HepG2 (cell line): ENCODE data around the gene FNDC8. TPM values are rescaled to one million over a fixed set of nuclear protein-coding genes. Genes with fewer than 3 reads are reported as not detected.

ENCODE experiments used
- CHD2 ChIP-seq: IDR thresholded peaks from 2 replicates; pipeline ENCODE4 v1.6.1; 2011; ENCODE audit warnings: low read depth, low read length, improper control_type of control experiment
- ELF4 ChIP-seq: sonication (generic); formaldehyde crosslinking; IDR thresholded peaks from 2 replicates; pipeline ENCODE4 v1.5.0; 2020; ENCODE audit warnings: missing genetic modification reagents, mild to moderate bottlenecking, moderate library complexity, borderline replicate concordance
- FOXK1 ChIP-seq: sonication (generic); formaldehyde crosslinking; IDR thresholded peaks from 2 replicates; pipeline ENCODE4 v1.4.0; 2020; ENCODE audit warnings: low read depth, missing genetic modification reagents, borderline replicate concordance
- JUNB ChIP-seq: sonication (generic); formaldehyde crosslinking; IDR thresholded peaks from 2 replicates; pipeline ENCODE4 v1.8.0; 2022; ENCODE audit warnings: missing genetic modification reagents, mild to moderate bottlenecking, borderline replicate concordance
- MED13 ChIP-seq: sonication (generic); formaldehyde crosslinking; IDR thresholded peaks from 2 replicates; pipeline ENCODE4 v1.5.0; 2020; ENCODE audit warnings: missing genetic modification reagents
- MEIS1 ChIP-seq: sonication (generic); formaldehyde crosslinking; IDR thresholded peaks from 2 replicates; pipeline ENCODE4 v1.9.0; 2021; ENCODE audit warnings: mild to moderate bottlenecking, missing genetic modification reagents, moderate library complexity, borderline replicate concordance
- NONO ChIP-seq, 2 experiments: fragments of 450-650 bp in 1 of 2; sonication (generic) in 1 of 2; formaldehyde crosslinking in 1 of 2; IDR thresholded peaks in 1 of 2; conservative IDR thresholded peaks in 1 of 2; 2 replicates each; pipeline versions ENCODE4 v1.6.1 to v1.8.0; 2017 to 2022; ENCODE audit warnings: mild to moderate bottlenecking in 1 of 2, missing genetic modification reagents in 1 of 2, moderate library complexity in 1 of 2
- RAD51 ChIP-seq: fragments of 450-650 bp; IDR thresholded peaks from 2 replicates; pipeline ENCODE4 v1.6.1; 2016; ENCODE audit warnings: borderline replicate concordance
- RBM39 ChIP-seq: fragments of 200-400 bp; formaldehyde crosslinking; IDR thresholded peaks from one replicate; pipeline ENCODE4 v1.6.1; 2018; ENCODE audit warnings: antibody characterized with exemption, mild to moderate bottlenecking, low read depth, low read length; ENCODE audit not compliant: poor library complexity, severe bottlenecking
- SETDB1 ChIP-seq: sonication (generic); formaldehyde crosslinking; IDR thresholded peaks from 2 replicates; pipeline ENCODE4 v1.5.1; 2020; ENCODE audit warnings: missing genetic modification reagents, mild to moderate bottlenecking, borderline replicate concordance
- SIN3A ChIP-seq: IDR thresholded peaks from 2 replicates; pipeline ENCODE4 v1.6.1; 2011; ENCODE audit warnings: low read depth, mild to moderate bottlenecking, control low read depth, low read length, borderline replicate concordance
- SP4 ChIP-seq: sonication (generic); formaldehyde crosslinking; IDR thresholded peaks from 2 replicates; pipeline ENCODE4 v1.8.1; 2023; ENCODE audit warnings: mild to moderate bottlenecking, missing genetic modification reagents
- ZFP90 ChIP-seq: sonication (generic); formaldehyde crosslinking; IDR thresholded peaks from 2 replicates; pipeline ENCODE4 v1.8.0; 2022; ENCODE audit warnings: missing genetic modification reagents, mild to moderate bottlenecking, inconsistent platforms, borderline replicate concordance
- ZNF124 ChIP-seq: sonication (generic); formaldehyde crosslinking; IDR thresholded peaks from 2 replicates; pipeline ENCODE4 v1.4.0; 2020; ENCODE audit warnings: missing genetic modification reagents
- ZNF3 ChIP-seq: IDR thresholded peaks from 2 replicates; pipeline ENCODE4 v1.7.0; 2017; ENCODE audit warnings: inconsistent platforms
- ZNF414 ChIP-seq: sonication (generic); formaldehyde crosslinking; IDR thresholded peaks from 2 replicates; pipeline ENCODE4 v1.5.0; 2020; ENCODE audit warnings: missing genetic modification reagents
- ZNF501 ChIP-seq: sonication (generic); formaldehyde crosslinking; IDR thresholded peaks from 2 replicates; pipeline ENCODE4 v1.5.1; 2020; ENCODE audit warnings: mild to moderate bottlenecking, moderate library complexity, missing genetic modification reagents
- ZNF792 ChIP-seq: IDR thresholded peaks from 2 replicates; pipeline ENCODE4 v1.6.1; 2016
- ZZZ3 ChIP-seq: sonication (generic); formaldehyde crosslinking; IDR thresholded peaks from 2 replicates; pipeline ENCODE4 v1.4.0; 2020; ENCODE audit warnings: missing genetic modification reagents, mild to moderate bottlenecking, borderline replicate concordance
- polyA plus RNA-seq, 8 experiments: library from polyadenylated mRNA; depleted of rRNA in 3 of 8; stranded (reverse) in 7 of 8; unstranded in 1 of 8; fragments of >200 nt; fragmentation: Illumina TruSeq in 4 of 8; extraction: Trizol in 4 of 8; gene quantifications; 2 replicates each; pipeline versions ENCODE4 v1.2.1 to v1.2.3, GENCODE V29; 2011 to 2016; ENCODE audit warnings: low read depth in 4 of 8, missing spikeins in 1 of 8, mixed read lengths in 1 of 8; ENCODE audit not compliant: insufficient read depth in 1 of 8
- total RNA-seq, 5 experiments: library from RNA; depleted of rRNA; stranded (reverse); fragments of >200 nt; fragmentation: Illumina TruSeq; extraction: Trizol; gene quantifications; 2 replicates each; pipeline ENCODE4 v1.2.3, GENCODE V29; 2016; ENCODE audit warnings: low read depth in 1 of 5
- TF ChIP-seq, protein P1 (sequence below): sonication (generic); formaldehyde crosslinking; IDR thresholded peaks from 2 replicates; pipeline ENCODE4 v1.4.0; 2020; ENCODE audit warnings: missing genetic modification reagents
- TF ChIP-seq, protein P2 (sequence below): IDR thresholded peaks from 2 replicates; pipeline ENCODE4 v1.6.1; 2016; ENCODE audit warnings: missing compliant biosample characterization, missing genetic modification reagents, borderline replicate concordance
- TF ChIP-seq, protein P3 (sequence below): IDR thresholded peaks from 2 replicates; pipeline ENCODE4 v1.6.1; 2016; ENCODE audit warnings: low read depth, borderline replicate concordance
- TF ChIP-seq, protein P4 (sequence below): sonication (generic); formaldehyde crosslinking; conservative IDR thresholded peaks from 2 replicates; pipeline ENCODE4 v1.8.0; 2022; ENCODE audit warnings: missing genetic modification reagents

Gene FNDC8
- total and polyA plus RNA-seq, 2 of the 13 experiments (the other 11 are each of a cell fraction or from before 2014, with no cell fraction given) = not detected

DNA sequence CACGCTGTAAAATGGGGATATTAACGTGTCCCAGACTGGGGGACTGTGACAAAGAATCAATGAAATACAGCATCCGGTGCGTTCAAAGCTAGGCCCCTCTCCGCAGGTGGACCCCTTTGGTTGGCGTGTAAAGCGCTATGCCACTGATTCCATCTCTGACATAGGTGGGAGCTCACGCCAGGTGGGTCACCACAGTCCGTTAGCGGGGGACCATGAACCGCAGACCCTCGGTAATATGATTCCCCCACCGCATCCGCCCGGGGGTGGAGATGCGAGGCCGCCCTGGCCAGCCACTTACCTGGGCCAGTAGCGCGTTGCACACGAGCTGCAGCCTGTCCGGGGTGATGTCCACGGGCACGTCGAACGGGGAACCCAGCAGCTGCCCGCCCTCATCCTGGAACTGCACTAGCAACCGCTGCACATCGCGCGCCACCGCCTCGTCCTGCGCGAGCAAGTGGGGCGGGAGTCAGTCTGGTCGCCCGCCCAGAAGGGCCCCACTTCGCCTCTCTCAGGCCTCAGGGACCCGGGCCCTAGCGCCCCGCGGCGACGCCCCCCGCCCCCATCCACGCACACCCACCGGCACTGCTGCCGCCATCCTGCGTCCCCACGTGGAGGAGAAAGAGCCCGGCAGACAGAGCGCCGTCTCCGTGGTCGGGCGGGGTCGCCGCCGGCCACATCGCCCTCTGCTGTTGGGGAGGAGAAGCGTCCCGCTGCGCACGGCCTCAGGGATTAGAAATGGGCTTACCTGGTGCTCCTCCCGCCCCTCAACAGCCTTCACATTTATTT lies 20.5 kb downstream of the FNDC8 start, which contains the start of gene NLE1 (continued):
- peak; percentile 97; the same call in 1 of the 2 replicates for TF ChIP-seq SIN3A
- TF ChIP-seq NONO (IDR thresholded peaks at IDR 0.05) = no peak
- TF ChIP-seq NONO (CRISPR knock-in tag; conservative IDR thresholded peaks at IDR 0.05) = peak; percentile 91
- TF ChIP-seq, protein P1, sequence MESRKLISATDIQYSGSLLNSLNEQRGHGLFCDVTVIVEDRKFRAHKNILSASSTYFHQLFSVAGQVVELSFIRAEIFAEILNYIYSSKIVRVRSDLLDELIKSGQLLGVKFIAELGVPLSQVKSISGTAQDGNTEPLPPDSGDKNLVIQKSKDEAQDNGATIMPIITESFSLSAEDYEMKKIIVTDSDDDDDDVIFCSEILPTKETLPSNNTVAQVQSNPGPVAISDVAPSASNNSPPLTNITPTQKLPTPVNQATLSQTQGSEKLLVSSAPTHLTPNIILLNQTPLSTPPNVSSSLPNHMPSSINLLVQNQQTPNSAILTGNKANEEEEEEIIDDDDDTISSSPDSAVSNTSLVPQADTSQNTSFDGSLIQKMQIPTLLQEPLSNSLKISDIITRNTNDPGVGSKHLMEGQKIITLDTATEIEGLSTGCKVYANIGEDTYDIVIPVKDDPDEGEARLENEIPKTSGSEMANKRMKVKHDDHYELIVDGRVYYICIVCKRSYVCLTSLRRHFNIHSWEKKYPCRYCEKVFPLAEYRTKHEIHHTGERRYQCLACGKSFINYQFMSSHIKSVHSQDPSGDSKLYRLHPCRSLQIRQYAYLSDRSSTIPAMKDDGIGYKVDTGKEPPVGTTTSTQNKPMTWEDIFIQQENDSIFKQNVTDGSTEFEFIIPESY (CRISPR knock-in tag) = no peak
- TF ChIP-seq, protein P2, sequence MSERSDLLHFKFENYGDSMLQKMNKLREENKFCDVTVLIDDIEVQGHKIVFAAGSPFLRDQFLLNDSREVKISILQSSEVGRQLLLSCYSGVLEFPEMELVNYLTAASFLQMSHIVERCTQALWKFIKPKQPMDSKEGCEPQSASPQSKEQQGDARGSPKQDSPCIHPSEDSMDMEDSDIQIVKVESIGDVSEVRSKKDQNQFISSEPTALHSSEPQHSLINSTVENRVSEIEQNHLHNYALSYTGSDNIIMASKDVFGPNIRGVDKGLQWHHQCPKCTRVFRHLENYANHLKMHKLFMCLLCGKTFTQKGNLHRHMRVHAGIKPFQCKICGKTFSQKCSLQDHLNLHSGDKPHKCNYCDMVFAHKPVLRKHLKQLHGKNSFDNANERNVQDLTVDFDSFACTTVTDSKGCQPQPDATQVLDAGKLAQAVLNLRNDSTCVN (CRISPR knock-in tag) = peak; percentile 49; the same call in 1 of the 2 replicates
- peak; percentile 48; the same call in 1 of the 2 replicates for TF ChIP-seq SP4 (CRISPR knock-in tag)
- TF ChIP-seq ZNF3 (CRISPR knock-in tag) = no peak
- peak; percentile 93 for TF ChIP-seq ZNF501
- peak; percentile 80 for TF ChIP-seq FOXK1 (CRISPR knock-in tag)
- 0 out of 2 replicates have a peak, but pooled peaks have one; percentile 32 for TF ChIP-seq ZNF414 (CRISPR knock-in tag)
- 0 out of 2 replicates have a peak, but pooled peaks have one; percentile 24 for TF ChIP-seq ZNF124 (CRISPR knock-in tag)
- peak; percentile 88 for TF ChIP-seq ZZZ3 (CRISPR knock-in tag)
- TF ChIP-seq CHD2 = no peak; the same call in 1 of the 2 replicates
- peak; percentile 91 for TF ChIP-seq MEIS1
- peak; percentile 53; the same call in 1 of the 2 replicates for TF ChIP-seq SETDB1
- no peak for TF ChIP-seq ELF4 (CRISPR knock-in tag)
- TF ChIP-seq ZFP90 (CRISPR knock-in tag) = peak; percentile 59
- TF ChIP-seq, protein P3, sequence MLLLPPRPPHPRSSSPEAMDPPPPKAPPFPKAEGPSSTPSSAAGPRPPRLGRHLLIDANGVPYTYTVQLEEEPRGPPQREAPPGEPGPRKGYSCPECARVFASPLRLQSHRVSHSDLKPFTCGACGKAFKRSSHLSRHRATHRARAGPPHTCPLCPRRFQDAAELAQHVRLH (CRISPR knock-in tag) = peak; percentile 72; the same call in 1 of the 2 replicates
- no peak for TF ChIP-seq JUNB
- TF ChIP-seq, protein P4, sequence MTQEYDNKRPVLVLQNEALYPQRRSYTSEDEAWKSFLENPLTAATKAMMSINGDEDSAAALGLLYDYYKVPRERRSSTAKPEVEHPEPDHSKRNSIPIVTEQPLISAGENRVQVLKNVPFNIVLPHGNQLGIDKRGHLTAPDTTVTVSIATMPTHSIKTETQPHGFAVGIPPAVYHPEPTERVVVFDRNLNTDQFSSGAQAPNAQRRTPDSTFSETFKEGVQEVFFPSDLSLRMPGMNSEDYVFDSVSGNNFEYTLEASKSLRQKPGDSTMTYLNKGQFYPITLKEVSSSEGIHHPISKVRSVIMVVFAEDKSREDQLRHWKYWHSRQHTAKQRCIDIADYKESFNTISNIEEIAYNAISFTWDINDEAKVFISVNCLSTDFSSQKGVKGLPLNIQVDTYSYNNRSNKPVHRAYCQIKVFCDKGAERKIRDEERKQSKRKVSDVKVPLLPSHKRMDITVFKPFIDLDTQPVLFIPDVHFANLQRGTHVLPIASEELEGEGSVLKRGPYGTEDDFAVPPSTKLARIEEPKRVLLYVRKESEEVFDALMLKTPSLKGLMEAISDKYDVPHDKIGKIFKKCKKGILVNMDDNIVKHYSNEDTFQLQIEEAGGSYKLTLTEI (CRISPR knock-in tag) = no peak
- TF ChIP-seq ZNF792 (CRISPR knock-in tag) = peak; percentile 77
- peak; percentile 86 for TF ChIP-seq RBM39
- peak; percentile 49; the same call in 1 of the 2 replicates for TF ChIP-seq MED13 (CRISPR knock-in tag)
- TF ChIP-seq RAD51 = no peak
